Activated CD8-positive, alpha-beta memory T cell treated with anti-CD3 and anti-CD28 coated beads for 36 hours (primary cell): ENCODE results near the gene CST4. TPM values are rescaled to one million over a fixed set of nuclear protein-coding genes. Genes with fewer than 3 reads are reported as not detected.
"Not testable (repeated sequence)": the region's sequence is repeated elsewhere in the genome, so short reads cannot be mapped to it uniquely, and the experiment has no call there.

ENCODE experiments used
- CTCF ChIA-PET: fragments of 350-600 bp; sonication (Branson Sonifier 250); formaldehyde crosslinking; loops from one replicate; lab custom pipeline; 2021; ENCODE audit warnings: antibody characterized with exemption; lab: Charles Lee
- POLR2A ChIA-PET: fragments of 350-600 bp; sonication (Branson Sonifier 250); formaldehyde crosslinking; loops from one replicate; lab custom pipeline; 2021; ENCODE audit warnings: antibody characterized with exemption; lab: Charles Lee
- total RNA-seq, 2 experiments: library from RNA; stranded (reverse); gene quantifications; one replicate each; pipeline ENCODE4 v1.2.3, GENCODE V29; 2021

Gene CST4
- total RNA-seq, 2 experiments from 2014 or later = not detected

GRCh38 chr20:23691675-23692074 is 2.8 kb upstream of the CST4 start:
- ChIA-PET CTCF (no interaction called here), POLR2A (no interaction called here)

- ChIA-PET POLR2A (no interaction called here), CTCF (no interaction called here)
Observed at GRCh38 chr20:23690581-23690980, 1.7 kb upstream of the CST4 start.

GRCh38 chr20:23689399-23689690 is 507 bp upstream of the CST4 start:
- ChIA-PET POLR2A (no interaction called here), CTCF (no interaction called here)

GRCh38 chr20:23687986-23688385 is 852 bp downstream of the CST4 start:
- ChIA-PET CTCF (no interaction called here), POLR2A (no interaction called here)

- CTCF ChIA-PET = no interaction called here
- POLR2A ChIA-PET = no interaction called here
Observed at GRCh38 chr20:23686046-23686750, 2.6 kb downstream of the CST4 start.

GRCh38 chr20:23685529-23685896 is 3.3 kb downstream of the CST4 start:
- POLR2A ChIA-PET, CTCF ChIA-PET: not testable (repeated sequence)

- ChIA-PET CTCF (no interaction called here), POLR2A (no interaction called here)
Observed at GRCh38 chr20:23684261-23684660, 4.6 kb downstream of the CST4 start.

- POLR2A ChIA-PET = no interaction called here
- CTCF ChIA-PET = no interaction called here
Observed at GRCh38 chr20:23683807-23684206, 5.0 kb downstream of the CST4 start.

- ChIA-PET CTCF (no interaction called here), POLR2A (no interaction called here)
Observed at GRCh38 chr20:23683281-23683680, 5.6 kb downstream of the CST4 start.

GRCh38 chr20:23680146-23680545 is 8.7 kb downstream of the CST4 start:
- POLR2A ChIA-PET = no interaction called here
- CTCF ChIA-PET = no interaction called here

GRCh38 chr20:23679133-23680092 is 9.4 kb downstream of the CST4 start:
- CTCF ChIA-PET = no interaction called here

GRCh38 chr20:23673209-23673608 is 15.6 kb downstream of the CST4 start:
- POLR2A ChIA-PET = no interaction called here
- CTCF ChIA-PET = no interaction called here

More at GRCh38 chr20:23679133-23680092, 9.4 kb downstream of the CST4 start:
- POLR2A ChIA-PET = no interaction called here

- ChIA-PET POLR2A (no interaction called here), CTCF (no interaction called here)
Observed at GRCh38 chr20:23672158-23672557, 16.7 kb downstream of the CST4 start.

GRCh38 chr20:23671479-23671878 is 17.4 kb downstream of the CST4 start:
- ChIA-PET POLR2A (no interaction called here), CTCF (no interaction called here)

- CTCF ChIA-PET = no interaction called here
- POLR2A ChIA-PET = no interaction called here
Observed at GRCh38 chr20:23670361-23670760, 18.5 kb downstream of the CST4 start.

- CTCF ChIA-PET = no interaction called here
- POLR2A ChIA-PET = no interaction called here
Observed at GRCh38 chr20:23669866-23670265, 19.0 kb downstream of the CST4 start.

GRCh38 chr20:23669327-23669726 is 19.5 kb downstream of the CST4 start:
- CTCF ChIA-PET = no interaction called here
- POLR2A ChIA-PET = no interaction called here

GRCh38 chr20:23668477-23668951 is 20.3 kb downstream of the CST4 start:
- POLR2A ChIA-PET = no interaction called here
- CTCF ChIA-PET = no interaction called here

GRCh38 chr20:23667666-23668065 is 21.2 kb downstream of the CST4 start:
- ChIA-PET POLR2A (no interaction called here), CTCF (no interaction called here)

GRCh38 chr20:23666698-23667097 is 22.1 kb downstream of the CST4 start:
- CTCF ChIA-PET = no interaction called here
- POLR2A ChIA-PET = no interaction called here

- CTCF ChIA-PET = no interaction called here
- POLR2A ChIA-PET = no interaction called here
Observed at GRCh38 chr20:23666189-23666588, 22.6 kb downstream of the CST4 start.
